ENCODE results near the gene SRPRA.

DNA sequence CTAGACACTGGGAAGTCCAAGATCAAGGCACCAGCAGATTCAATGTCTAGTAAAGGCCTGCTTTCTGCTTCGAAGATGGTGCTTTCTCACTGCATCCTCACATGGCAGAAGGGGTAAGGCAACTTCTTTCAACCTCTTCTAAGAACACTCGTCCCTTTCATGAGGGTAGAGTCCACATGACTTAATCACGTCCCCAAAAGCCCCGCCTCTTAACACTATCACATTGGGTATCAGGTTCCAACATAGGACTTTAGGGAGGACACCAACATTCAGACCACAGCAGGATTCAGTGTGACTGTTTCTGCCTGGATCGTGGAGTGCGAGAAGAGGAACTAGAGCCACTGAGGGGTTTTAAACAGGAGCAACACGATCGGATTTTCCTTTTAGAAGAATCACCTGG is 10.5 kb upstream of the SRPRA start:
- TF ChIP-seq, protein P1, sequence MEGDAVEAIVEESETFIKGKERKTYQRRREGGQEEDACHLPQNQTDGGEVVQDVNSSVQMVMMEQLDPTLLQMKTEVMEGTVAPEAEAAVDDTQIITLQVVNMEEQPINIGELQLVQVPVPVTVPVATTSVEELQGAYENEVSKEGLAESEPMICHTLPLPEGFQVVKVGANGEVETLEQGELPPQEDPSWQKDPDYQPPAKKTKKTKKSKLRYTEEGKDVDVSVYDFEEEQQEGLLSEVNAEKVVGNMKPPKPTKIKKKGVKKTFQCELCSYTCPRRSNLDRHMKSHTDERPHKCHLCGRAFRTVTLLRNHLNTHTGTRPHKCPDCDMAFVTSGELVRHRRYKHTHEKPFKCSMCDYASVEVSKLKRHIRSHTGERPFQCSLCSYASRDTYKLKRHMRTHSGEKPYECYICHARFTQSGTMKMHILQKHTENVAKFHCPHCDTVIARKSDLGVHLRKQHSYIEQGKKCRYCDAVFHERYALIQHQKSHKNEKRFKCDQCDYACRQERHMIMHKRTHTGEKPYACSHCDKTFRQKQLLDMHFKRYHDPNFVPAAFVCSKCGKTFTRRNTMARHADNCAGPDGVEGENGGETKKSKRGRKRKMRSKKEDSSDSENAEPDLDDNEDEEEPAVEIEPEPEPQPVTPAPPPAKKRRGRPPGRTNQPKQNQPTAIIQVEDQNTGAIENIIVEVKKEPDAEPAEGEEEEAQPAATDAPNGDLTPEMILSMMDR (IDR thresholded peaks at IDR 0.05) = no peak
- TF ChIP-seq POLR2A (IDR thresholded peaks at IDR 0.05) = no peak
